IPS DF 4.7 (cell line): ENCODE measurements around the gene ZNF444.
"Not testable (repeated sequence)": the region's sequence is repeated elsewhere in the genome, so short reads cannot be mapped to it uniquely, and the experiment has no call there.

Experiments used
- DNase-seq: peaks from one replicate; pipeline ENCODE4 v3.0.0-alpha.2; 2013; ENCODE audit warnings: low spot score; ENCODE audit errors: extremely low read depth

The ZNF444 gene

DNA sequence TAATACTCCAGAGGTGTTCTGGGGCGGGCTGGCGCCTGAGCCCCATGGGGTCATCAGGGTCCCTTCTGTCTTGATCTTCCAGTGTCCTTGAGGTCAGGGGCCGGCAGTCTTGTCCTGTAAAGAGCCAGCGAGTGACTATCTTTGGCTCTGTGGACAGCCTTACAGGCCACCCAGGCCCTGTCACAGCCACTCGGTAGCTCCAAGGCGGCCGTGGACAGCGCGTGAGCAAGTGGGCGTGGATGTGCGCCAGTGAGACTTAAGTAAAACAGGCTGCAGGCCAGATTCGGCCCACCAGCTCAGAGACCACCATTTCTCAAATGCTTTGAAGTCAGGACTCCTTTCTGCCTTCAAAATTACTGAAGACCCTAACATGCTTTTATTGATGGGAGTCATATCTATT, 3.7 kb downstream of the ZNF444 start:
- DNase-seq: no peak

DNA sequence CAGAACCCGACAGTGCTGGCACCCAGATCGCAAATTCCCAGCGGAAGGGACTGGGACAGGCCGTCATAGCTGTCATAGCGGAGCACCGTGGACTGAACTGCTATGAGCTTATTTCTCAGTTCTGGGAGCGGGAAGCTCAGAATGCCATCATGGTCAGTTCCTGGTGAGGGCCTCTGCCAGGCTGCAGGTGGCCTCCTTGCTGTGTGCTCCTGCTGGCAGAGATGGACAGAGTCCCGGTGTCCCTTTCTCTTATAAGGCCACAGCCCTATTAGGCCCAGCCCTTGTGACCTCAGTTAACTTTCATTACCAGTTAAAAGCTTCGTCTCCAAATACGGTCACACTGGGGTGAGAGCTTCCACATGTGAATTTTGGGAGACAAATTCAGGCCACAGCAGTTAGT, 4.6 kb downstream of the ZNF444 start:
- no peak for DNase-seq

DNA sequence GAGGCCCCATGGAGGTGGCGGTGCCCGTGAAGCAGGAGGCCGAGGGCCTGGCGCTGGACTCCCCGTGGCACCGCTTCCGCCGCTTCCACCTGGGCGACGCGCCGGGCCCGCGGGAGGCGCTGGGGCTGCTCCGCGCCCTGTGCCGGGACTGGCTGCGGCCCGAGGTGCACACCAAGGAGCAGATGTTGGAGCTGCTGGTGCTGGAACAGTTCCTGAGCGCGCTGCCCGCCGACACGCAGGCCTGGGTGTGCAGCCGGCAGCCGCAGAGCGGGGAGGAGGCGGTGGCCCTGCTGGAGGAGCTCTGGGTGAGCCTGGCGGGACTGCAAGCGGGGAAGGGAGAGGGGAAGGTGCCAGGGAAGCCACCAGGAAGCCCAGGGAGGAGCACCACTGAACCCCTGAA, 5.8 kb downstream of the ZNF444 start:
- no peak for DNase-seq

DNA sequence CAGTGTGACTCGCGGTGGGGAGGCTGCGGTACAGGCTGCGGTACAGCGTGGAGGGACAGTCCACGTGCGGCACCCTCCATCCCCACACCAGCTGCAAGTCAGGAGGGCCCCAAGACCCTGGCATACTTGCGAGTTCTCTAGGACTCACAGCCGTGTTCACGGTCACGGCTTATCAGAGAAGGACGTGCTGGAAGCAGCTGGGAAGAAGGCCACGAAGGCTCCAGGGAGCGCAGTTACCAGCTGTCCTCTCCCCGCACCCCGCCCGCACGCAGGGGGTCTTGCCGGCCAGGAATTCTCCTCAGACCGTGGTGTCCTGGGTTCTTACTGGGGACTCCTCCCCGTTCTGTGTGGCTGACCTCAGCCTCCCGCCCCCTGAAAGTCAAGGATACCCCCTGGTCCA, 6.2 kb downstream of the ZNF444 start:
- no peak for DNase-seq

DNA sequence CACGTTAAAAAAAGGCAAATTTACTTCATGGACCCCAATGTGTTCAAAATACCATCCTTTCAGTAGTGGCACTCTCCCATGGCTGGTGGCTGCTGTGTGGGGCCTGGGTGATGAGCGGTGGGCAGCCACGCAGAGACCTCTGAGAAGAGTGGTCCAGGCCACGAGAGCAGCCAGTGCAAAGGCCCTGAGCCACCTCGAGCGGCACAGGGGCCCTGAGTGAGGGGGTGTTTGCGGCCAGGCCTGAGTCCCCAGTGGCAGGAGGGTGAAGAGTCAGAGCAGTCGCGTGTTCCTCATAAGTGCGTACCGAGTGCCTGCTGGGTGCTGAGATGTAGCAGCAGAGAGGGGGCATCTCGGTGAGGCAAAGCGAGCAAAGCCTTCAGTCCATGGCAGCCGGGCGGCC, 7.0 kb downstream of the ZNF444 start:
- no peak for DNase-seq

DNA sequence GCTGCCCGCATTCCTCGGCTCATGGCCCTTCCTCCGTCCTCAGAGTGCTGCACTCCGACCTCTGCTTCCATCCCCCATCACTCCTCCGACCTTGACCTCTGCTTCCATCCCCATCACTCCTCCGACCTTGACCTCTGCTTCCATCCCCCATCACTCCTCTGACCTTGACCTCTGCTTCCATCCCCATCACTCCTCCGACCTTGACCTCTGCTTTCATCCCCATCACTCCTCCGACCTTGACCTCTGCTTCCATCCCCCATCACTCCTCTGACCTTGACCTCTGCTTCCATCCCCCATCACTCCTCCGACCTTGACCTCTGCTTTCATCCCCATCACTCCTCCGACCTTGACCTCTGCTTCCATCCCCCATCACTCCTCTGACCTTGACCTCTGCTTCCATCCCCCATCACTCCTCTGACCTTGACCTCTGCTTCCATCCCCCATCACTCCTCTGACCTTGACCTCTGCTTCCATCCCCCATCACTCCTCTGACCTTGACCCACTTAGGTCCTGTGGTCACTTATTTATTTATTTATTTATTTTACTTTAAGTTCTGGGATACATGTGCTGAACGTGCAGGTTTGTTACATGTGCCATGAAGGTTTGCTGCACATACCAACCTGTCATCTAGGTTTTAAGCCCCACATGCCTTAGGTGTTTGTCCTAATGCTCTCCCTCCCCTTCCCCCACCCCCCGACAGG, 8.0 kb downstream of the ZNF444 start:
- not testable (repeated sequence) for DNase-seq

DNA sequence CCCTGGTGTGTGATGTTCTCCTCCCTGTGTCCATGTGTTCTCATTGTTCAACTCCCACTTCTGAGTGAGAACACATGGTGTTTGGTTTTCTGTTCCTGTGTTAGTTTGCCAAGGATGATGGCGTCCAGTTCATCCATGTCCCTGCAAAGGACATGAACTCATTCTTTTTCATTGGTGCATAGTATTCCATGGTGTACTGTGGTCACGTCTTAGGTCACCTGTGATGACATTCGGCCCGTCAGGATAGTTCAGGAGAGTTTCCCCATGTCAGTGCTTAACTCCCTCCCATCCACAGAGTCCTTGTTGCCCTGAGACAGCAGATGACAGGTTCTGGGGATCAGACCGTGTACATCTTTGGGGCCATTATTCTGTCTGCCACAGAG, 8.6 kb downstream of the ZNF444 start:
- DNase-seq: no peak

DNA sequence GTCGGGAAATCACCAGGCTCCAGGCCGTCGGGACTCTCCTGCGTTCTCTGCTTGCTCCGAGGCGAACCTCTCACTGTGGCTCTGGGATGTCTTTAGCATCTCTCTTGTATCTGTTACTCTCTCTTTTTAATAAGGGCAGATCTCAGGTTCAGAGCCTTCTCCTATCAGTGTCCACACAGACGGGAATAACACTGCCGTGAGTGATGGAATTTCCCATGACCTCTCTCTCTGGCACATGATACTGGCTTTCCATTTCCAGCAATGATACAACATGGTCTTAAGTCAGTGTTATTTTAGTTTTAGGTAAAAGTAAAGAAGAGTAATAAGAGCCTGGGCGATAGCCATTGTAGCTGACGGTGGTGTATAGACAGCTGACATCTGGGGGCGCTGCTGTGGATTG, 9.3 kb downstream of the ZNF444 start:
- no peak for DNase-seq

DNA sequence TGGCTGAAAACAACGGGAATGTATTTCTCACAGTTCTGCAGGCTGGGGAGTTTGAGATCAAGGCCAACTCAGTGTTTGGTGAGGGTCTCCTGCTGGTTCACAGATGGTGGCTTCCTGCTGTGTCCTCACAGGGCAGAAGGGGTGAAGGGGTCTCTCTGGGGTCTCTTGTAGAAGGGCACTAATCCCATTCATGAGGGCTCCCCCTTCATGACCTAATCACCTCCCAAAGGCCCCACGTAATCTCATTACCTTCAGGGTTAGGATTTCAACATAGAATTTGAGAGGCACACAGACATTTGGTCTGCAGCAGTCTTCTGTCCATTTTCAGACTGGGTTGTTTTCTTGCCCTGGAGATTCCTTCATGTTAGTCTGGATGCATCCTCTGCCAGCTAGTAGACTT, 11.6 kb downstream of the ZNF444 start:
- DNase-seq: no peak

DNA sequence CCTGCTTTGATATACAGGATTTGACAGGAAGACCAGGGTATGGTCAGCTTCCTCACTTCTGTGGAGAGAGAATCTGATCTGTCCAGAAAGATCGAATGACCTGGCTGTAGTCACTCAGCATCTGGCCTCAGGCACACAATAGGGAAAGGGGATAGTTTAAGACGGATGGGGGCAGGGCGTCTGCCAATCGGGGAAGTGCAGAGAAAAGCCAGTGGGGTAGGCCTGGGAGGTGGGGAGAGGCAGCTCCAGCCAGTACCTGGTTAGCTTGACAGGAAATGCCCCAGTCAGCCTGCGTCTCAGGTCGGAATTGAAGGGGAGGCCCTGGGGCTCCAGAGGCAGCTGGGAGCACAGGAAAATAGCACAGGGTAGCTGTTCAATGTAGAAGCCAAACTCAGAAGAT, 12.4 kb downstream of the ZNF444 start:
- no peak for DNase-seq

DNA sequence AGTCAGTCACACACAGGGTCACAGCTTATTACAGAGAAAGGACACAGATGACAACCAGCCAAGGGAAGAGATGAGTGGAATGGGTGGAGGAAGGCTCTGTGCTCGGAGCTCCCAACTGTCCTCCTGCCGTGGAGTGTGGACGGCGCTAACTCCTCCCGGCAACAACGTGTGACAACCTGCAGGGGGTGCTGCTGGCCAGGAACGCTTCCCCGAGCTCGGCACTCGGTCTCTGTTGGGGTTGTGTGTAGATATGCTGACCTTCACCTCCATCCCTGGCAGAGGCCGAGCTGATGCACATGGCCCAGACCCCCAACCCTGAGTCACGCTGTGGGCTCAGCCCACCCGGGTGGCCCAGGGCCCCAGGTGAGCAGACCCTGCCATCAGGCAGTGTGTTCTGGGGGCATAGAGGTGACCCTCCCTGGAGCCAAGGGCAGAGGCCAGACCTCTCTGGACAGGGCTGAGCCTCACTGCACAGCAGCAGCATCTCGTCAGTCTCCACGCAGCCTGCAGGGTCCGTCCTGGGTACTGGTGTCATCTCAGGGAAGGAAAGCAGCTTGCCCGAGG, 14.1 kb downstream of the ZNF444 start:
- no peak for DNase-seq

DNA sequence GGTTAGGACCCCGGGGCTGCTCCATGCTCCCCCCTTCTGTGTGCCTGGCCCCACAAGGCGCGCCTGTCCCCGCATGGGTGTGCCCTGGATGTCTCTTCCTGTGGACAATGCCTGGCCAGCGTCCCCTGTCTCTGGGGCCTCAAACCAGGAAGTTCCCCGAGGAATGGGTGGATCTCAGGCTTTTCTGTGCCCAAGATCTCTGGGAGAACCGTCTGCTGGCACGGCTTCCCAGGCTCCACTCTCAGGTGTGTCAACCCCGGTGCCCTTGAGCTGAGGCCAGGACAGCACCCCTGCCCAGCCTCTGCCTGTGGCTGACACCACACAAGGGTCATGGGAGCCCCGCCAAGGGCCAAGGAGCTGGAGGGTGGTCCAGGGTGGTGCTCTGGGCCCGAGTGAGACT, 15.7 kb downstream of the ZNF444 start:
- DNase-seq: no peak

DNA sequence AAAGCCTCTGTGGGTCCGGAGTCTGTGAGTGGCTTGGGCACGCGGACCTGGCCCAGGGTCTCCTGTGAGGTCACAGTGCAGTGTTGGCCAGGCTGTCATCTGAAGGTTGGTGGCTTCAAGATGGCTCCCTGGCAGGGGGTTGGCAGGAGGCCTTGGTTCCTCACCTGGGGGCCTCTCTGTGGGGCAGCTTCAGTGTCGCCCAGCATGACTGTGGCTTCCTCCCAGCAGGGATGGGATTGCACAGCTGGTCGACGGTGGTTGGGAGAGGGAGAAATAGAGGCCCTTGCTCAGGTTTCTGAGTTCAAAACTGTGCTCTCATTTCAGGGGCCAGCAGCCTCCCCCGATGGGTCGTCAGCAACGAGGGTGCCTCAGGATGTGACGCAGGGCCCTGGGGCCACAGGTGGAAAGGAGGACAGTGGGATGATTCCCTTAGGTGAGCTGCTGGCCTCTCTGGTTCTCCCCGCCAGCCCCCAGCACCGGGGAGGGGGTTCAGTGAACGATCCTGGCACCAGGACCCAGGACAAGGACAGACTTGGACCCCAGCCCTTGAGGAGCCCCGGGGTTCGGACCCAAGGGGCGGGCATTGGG, 17.2 kb downstream of the ZNF444 start:
- DNase-seq: no peak

DNA sequence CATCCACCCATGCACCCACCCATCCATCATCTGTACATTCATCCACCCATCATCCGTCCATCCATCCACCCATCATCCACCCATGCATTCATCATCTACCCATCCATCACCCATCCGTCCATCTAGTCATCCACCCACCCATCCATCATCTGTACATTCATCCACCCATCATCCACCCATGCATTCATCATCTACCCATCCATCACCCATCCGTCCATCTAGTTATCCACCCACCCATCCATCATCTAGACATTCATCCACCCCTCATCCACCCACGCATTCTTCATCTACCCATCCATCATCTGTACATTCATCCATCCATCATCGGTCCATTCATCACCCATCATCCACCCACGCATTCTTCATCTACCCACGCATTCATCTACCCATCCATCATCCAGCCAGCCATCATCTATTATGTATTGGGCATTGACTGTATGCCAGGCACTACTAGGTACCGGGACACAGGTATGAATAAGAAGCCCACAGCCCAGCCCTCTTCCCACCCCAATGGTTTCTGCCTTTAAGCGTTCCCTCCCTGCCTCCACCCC, 18.0 kb downstream of the ZNF444 start:
- DNase-seq: no peak

DNA sequence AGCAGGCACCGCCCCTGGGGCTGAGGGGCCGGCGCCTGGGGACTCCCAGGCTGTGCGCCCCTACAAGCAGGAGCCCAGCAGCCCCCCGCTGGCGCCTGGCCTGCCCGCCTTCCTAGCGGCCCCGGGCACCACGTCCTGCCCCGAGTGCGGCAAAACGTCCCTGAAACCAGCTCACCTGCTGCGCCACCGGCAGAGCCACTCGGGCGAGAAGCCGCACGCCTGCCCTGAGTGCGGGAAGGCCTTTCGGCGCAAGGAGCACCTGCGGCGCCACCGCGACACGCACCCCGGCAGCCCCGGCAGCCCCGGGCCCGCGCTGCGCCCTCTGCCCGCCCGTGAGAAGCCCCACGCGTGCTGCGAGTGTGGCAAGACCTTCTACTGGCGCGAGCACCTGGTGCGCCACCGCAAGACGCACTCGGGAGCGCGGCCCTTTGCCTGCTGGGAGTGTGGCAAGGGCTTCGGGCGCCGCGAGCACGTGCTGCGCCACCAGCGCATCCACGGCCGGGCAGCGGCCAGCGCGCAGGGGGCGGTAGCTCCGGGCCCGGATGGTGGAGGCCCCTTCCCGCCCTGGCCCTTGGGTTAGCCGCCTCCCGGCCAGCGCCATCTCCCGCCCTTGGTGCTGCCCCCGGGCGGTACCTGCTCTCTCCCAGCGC, 18.7 kb downstream of the ZNF444 start:
- DNase-seq: no peak

DNA sequence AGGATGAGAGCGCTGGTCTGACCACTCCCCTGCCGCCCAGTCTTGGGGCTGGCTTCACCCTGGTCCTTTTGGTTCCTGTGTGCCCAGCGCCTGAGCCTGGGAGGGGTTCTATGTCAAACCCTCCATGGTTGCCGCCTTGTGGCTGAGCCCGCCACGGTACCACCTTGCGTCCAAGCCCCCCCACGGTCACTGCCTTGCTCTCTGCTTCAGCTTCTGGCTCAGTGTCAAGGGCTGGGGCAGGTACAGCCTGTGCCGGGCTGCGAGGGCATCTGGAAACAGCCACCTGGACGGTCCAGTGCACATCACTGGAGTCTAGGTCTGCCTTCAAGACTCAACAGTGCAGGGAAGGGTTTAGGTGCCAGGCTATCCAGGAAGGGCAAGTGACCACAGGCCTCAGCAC, 20.4 kb downstream of the ZNF444 start:
- DNase-seq: no peak

DNA sequence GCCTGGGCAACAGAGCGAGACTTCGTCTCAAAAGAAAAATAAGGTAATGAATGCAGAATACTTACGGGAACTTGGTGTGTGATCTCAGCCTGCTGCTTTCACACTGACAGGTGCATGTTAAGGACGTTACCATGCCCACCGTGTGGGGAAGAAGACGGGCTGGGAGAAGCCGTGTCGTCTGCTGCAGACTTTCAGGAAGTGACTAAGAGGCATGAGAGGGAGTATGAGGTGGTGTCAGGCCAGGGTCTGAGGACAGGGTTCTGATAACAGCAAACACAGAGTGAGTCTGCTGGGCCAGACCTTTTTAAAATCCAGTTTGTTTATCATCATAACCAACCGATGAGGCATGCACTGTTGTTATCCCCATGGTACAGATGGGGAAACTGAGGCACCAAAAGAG, 21.2 kb downstream of the ZNF444 start:
- no peak for DNase-seq

DNA sequence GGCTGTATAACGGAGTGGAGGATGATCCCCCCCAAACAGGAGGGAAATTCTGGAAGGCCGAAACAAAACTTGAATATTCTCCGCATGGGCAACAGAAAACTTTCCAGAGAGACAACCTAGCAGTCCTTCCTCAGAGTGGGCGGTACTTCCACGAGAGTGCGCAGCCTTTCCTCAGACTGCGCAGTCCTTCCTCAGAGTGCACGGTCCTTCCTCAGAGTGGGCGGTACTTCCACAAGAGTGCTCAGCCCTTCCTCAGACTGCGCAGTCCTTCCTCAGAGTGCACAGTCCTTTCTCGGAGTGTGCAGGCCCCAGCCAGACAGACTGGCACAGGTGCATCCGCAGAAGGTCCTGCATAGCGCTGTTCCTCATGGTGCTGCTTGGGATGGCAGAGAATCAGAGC, 22.0 kb downstream of the ZNF444 start:
- no peak for DNase-seq

DNA sequence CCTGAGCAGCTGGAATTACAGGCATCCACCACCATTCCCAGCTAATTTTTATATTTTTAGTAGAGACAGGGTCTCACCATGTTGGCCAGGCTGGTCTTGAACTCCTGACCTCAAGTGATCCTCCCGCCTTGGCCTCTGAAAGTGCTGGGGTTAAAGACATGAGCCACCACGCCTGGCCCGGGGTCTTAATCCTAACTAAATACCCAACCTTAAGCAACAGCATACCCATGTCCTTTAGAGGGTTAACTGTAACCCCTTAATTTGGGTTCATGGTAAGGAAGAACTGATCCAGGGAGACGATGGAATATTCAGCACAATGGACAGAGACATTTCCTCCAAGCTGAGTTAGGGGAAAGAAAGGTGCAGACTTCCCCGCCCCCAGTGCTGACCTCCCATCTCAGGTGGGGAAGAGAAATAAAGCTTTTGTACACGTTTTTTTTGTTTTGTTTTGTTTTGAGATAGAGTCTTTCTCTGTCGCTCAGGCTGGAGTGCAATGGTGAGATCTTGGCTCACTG, 26.0 kb downstream of the ZNF444 start:
- no peak for DNase-seq

DNA sequence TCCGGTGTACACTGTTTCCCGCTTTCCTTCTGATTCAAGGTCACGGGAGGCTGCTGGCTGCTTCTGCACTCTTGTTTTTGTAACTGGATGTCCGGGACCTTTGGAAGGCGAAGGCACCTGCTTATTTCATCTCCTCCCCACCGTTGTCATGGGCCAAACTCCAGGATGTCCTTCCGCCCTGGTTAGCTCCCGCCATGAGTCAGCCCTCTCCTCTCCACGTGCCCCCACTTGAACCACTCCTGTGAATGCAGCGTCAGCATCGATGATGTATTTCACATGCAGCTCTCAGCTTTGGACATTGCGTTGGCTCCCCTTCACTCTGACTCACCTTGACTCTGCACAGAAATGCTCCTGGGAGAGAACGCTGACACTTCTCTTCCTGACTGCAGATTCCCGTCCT, 29.2 kb downstream of the ZNF444 start:
- no peak for DNase-seq

DNA sequence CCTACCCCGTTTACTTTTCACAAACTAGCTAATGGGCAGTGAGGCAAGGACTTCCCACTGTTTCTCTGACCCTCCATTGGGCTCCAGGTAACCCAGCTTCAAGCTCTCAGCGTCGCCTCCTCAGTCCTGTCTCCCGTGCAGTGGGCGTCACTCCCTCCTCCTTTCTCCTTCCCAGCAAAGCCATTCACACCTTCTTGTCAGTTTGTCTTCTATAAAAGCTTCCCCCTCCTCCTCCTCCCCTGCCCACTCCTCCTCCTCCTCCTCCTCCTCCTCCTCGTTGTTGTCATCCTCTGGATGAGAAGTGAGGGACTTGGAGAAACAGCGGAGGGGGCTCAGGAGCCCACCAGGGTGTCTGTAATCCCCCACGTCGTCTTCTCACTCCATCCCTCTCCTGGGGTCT, 33.0 kb downstream of the ZNF444 start:
- no peak for DNase-seq

DNA sequence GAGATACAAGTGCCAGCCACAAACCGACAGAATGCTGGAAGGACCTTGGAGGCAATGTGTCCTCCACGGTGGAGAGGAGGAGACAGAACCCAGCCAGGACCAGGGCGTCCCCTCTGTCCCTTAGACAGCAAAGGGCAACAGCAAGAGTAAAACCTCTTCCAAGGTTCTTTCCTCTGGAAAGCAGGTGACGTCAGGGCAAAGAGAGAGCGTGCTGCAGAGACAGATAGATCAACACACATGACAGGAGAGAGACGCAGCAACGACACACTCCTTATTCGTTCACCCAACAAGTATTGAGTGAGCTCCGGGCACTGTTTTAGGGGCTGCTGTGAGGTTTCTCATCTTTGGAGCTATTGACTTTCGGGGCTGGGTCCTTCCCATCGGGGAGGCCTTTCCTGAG, 33.5 kb downstream of the ZNF444 start:
- no peak for DNase-seq
